GM21360 (cell line): ENCODE measurements around the gene NTF4.
"Not testable (repeated sequence)": the region's sequence is repeated elsewhere in the genome, so short reads cannot be mapped to it uniquely, and the experiment has no call there.

Experiments used
- ATAC-seq: cut with Tn5 transposase; IDR thresholded peaks from one replicate; pipeline ENCODE4 v1.9.1; 2021; ENCODE audit warnings: mild to moderate bottlenecking, moderate library complexity; ENCODE audit not compliant: unreplicated experiment

Gene NTF4

GRCh38 chr19:49024233-49024632 is 40.4 kb downstream of the NTF4 start, which contains the start of gene CGB3:
Gene CGB3, minus strand, starts transcription at chr19:49024333. Its CDS starts 362 bp downstream, at chr19:49023971.
- ATAC-seq, result not testable (repeated sequence)

- no peak for ATAC-seq
Measured at GRCh38 chr19:49022116-49022515, 42.5 kb downstream of the NTF4 start.

DNA sequence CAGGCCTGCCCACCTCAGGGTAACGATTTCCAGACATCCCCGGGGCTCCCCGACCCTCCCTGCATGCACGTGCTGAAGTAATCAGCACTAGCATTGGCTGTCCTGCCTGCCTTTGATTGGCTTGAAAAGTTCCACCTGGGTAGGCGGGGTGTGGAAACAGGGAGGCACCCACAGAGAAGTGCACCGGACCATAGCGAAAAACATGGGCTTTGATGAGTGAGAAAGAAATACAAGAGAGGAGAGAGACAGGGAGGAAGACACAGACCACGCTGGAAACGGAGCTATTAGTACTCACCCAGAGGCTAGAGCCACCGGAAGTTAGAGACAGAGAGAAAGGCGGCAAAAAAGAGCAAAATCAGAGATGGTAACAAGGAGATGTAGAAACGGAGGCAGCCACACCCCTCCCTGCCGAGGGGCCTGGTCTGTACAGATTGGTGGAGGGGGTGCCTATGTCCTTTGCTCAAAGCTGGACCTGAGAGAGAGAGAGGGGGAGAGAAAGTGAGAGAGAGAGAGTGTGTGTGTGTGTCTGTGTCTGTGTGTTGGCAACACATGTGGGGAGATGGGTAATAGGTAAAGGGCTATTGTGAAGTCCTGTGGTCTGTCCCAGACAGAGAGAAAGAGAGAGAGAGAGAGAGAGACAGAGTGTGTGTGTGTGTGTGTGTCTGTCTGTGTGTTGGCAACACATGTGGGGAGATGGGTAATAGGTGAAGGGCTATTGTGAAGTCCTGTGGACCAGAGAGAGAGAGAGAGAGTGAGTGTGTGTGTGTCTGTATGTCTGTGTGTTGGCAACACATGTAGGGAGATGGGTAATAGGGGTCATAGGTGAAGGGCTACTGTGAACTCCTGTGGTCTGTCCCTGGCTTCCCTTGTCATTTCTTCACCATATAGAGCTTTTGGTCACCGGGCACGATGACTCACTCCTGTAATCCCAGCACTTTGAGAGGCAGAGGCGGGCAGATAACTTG is 43.4 kb downstream of the NTF4 start:
- ATAC-seq, result no peak

DNA sequence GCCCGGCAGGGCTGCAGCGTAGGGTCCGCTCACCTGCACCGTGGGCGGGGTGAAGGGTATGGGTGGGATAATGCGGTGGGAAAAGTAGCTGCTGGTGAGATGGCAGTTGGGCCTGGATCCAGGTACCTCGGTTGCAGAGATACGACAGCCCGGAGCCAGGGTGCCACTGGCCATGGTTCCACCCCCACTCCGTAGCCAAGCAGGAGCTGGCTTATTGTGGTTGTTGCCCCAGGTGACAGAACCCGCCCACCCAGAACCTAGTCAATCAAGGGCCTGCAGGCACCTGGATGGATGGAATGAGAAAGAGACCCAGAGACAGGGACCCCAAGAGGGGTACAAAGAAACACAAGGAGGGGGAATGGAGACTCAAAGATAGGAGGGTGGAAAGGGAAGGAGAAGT is 44.3 kb downstream of the NTF4 start:
- no peak for ATAC-seq

GRCh38 chr19:49019242-49019932 is 45.2 kb downstream of the NTF4 start:
- no peak for ATAC-seq

- not testable (repeated sequence) for ATAC-seq
Measured at GRCh38 chr19:49018388-49019241, 46.0 kb downstream of the NTF4 start.

DNA sequence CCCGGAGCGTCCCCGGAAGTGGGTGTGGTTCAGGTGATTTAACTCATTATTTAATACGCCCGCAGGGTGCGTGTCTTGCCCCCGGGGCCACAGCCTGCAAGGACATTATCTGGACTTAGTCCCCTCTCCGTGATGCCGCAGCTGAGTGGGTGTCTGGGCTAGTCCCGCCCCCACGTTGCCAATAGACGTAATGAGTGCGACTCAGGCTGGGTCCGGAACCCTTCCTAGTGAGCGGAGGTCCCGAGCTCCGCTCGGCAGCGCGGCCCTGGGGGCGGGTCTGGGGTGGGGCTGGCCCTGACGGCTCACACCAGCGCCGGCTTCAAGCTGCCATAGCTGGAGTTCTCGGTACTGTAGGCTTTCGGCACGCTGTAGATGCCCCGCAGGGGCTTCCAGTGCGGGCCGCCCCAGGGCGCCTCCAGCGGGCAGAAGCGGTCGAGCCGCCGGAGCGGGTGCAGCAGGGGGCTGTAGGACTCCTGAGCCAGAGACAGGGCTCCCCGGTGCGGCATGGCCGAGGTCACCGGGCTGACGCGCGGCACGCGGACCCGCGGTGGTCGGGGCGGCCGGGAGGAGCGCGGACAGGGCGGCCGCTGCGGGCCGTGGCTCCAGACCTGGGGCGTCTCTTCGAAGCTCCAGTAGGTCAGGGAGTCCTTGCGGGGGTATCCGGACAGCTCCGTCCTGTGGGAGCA is 46.8 kb downstream of the NTF4 start:
- no peak for ATAC-seq

- ATAC-seq, result no peak
Measured at GRCh38 chr19:49017041-49017665, 47.5 kb downstream of the NTF4 start, which contains the start of gene LHB. Gene LHB, minus strand, starts transcription at chr19:49017091. Its CDS starts 10 bp downstream, at chr19:49017081.

- no peak for ATAC-seq
Measured at GRCh38 chr19:49016067-49016839, 48.4 kb downstream of the NTF4 start.

DNA sequence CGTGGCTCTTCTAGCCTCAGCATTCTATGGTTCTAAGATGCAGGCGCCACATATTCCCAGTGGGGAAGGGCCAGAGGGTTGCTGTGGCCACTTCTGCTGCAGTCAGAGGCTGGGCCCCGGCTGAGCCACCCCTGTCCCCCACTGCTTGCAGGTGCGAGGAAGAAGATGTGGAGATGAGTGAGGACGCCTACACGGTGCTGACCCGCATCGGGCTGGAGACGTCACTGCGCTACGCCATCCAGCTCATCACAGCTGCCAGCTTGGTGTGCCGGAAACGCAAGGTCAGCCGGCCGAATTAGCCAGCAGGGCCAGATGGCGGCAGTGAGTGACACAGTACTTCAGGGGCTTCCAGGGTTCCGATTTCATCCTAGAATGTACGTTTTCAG is 49.8 kb downstream of the NTF4 start:
- no peak for ATAC-seq

DNA sequence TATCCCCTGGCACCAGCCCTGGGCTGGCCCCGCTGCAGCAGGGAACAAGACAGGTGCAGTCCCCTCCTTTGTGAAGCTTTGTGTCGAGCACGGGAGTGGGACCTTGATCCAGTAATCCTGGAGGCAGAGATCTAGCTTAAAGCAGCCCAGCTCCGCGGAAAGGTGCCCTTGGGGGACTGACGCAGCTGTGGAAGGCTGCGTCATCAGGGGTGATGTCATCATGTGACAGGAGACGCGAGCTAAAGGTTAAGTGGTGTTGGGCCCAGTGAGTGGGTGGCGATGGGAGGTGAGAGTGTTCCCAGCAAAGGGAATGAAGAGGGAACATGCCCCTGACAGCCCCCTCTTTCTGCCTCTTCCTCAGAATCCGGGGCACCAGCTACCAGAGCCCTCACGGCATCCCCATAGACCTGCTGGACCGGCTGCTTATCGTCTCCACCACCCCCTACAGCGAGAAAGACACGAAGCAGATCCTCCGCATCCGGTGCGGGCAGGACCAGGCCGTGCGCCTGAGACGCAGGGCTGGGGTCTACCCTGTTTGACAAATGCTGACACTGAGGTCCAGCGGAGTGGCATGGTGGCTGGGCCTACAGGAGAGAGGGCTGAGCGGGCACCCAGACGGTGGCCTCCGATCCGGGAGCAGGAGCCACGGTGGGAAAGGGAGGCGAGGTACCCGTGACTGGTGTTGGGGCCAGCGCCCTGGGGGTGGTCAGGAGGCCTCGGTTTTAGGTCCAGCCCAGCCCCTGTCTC is 50.3 kb downstream of the NTF4 start:
- ATAC-seq, result no peak

- no peak for ATAC-seq
Measured at GRCh38 chr19:49011194-49011593, 53.4 kb downstream of the NTF4 start.
